Spinal cord (tissue), 10 donors: ENCODE data around the gene GRIN2C. TPM values are rescaled to one million over a fixed set of nuclear protein-coding genes. Genes with fewer than 3 reads are reported as not detected.
"Not testable (repeated sequence)": the region's sequence is repeated elsewhere in the genome, so short reads cannot be mapped to it uniquely, and the experiment has no call there.

Experiments used
- DNase-seq, 6 donors: peaks; one replicate each; pipeline versions ENCODE4 v3.0.0 to v3.0.0-alpha.2; 2013 to 2015; ENCODE audit warnings: low spot score in 6 of 6, low read depth in 4 of 6
- H3K27ac ChIP-seq: one replicate; pipeline ENCODE4 v1.5.1; 2013; ENCODE audit warnings: low read depth, low read length, control low read depth
- H3K27me3 ChIP-seq: one replicate; pipeline ENCODE4 v1.6.1; 2013; ENCODE audit warnings: low read length; ENCODE audit not compliant: control insufficient read depth, insufficient read depth
- H3K36me3 ChIP-seq: one replicate; pipeline ENCODE4 v1.6.1; 2013; ENCODE audit warnings: low read length; ENCODE audit not compliant: control insufficient read depth, insufficient read depth
- H3K4me1 ChIP-seq: one replicate; pipeline ENCODE4 v1.6.1; 2013; ENCODE audit warnings: low read length; ENCODE audit not compliant: control insufficient read depth, insufficient read depth
- H3K4me3 ChIP-seq: one replicate; pipeline ENCODE4 v1.5.1; 2013; ENCODE audit warnings: low read depth, low read length, control low read depth
- H3K9me3 ChIP-seq: one replicate; pipeline ENCODE4 v1.6.1; 2013; ENCODE audit warnings: low read length; ENCODE audit not compliant: control insufficient read depth, insufficient read depth
- WGBS: methylation state at CpG from one replicate; pipeline ENCODE4 v1.1.5; 2013; ENCODE audit warnings: missing lambda C conversion rate; ENCODE audit not compliant: insufficient coverage; 5-methylcytosine and 5-hydroxymethylcytosine counted together
- polyA plus RNA-seq, 2 donors: library from polyadenylated mRNA; unstranded; fragments of 120-200 nt; gene quantifications; one replicate each; pipeline ENCODE4 v1.2.1, GENCODE V29; 2013; ENCODE audit not compliant: insufficient read length in 2 of 2
- total RNA-seq, 2 donors: library from RNA; depleted of rRNA in 1 of 2; stranded (reverse); fragments of 120-200 nt in 1 of 2; fragments of >200 nt in 1 of 2; gene quantifications; one replicate each; pipeline versions ENCODE4 v1.2.3 to v1.2.4, GENCODE V29; 2013 to 2014
- donor health status: healthy.

The GRIN2C gene
- total and polyA plus RNA-seq, 4 donors, result 1.5 to 3.5 (median 2.6) TPM

GRCh38 chr17:74873037-74873873 lies 13.6 kb upstream of the GRIN2C start:
- peak; percentile 99 to 100 (median 100) for DNase-seq
- Histone ChIP-seq H3K4me3 (peak overlapping the region; percentile 81), H3K9me3 (no peaks in the 10 kb centered on the region), H3K36me3 (peaks cover 6% of the 10 kb centered on the region), H3K27me3 (no peaks in the 10 kb centered on the region), H3K27ac (peak overlapping the region; percentile 86), H3K4me1 (peaks cover 15% of the 10 kb centered on the region)
- 0% methylated on average over 26 of the region's 55 CpGs for WGBS

- 6% methylated on average over 38 of the region's 38 CpGs for WGBS
- H3K4me1 ChIP-seq, result peaks cover 15% of the 10 kb centered on the region
- no peaks in the 10 kb centered on the region for H3K27me3 ChIP-seq
- no peaks in the 10 kb centered on the region for H3K9me3 ChIP-seq
- H3K36me3 ChIP-seq, result peaks cover 6% of the 10 kb centered on the region
- DNase-seq, result no peak
- peak within 1 kb of the TSS; percentile 81 for H3K4me3 ChIP-seq
- peak within 1 kb of the TSS; percentile 86 for H3K27ac ChIP-seq
These were observed 12.8 kb upstream of the GRIN2C start, which contains the start of gene FDXR for GRCh38 chr17:74872313-74873036. FDXR (minus strand) TSS chr17:74872994; CDS start chr17:74872944, 50 bp downstream.

GRCh38 chr17:74871356-74872076 lies 11.8 kb upstream of the GRIN2C start:
- H3K27ac ChIP-seq, result no peak overlapping the region
- DNase-seq, result no peak
- H3K4me1 ChIP-seq, result peaks cover 15% of the 10 kb centered on the region
- no peak overlapping the region for H3K4me3 ChIP-seq
- peaks cover 9% of the 10 kb centered on the region for H3K36me3 ChIP-seq
- WGBS, result 76% methylated on average over 8 of the region's 11 CpGs
- H3K27me3 ChIP-seq, result no peaks in the 10 kb centered on the region
- H3K9me3 ChIP-seq, result no peaks in the 10 kb centered on the region

- no peaks in the 10 kb centered on the region for H3K9me3 ChIP-seq
- no peaks in the 10 kb centered on the region for H3K27me3 ChIP-seq
- peak in 1 of 6 donors; percentile 44 for DNase-seq
- WGBS, result 100% methylated on average over 1 of the region's 3 CpGs
- no peak overlapping the region for H3K27ac ChIP-seq
- H3K4me1 ChIP-seq, result peaks cover 15% of the 10 kb centered on the region
- no peak overlapping the region for H3K4me3 ChIP-seq
- peaks cover 17% of the 10 kb centered on the region for H3K36me3 ChIP-seq
These were observed 10.8 kb upstream of the GRIN2C start for GRCh38 chr17:74870512-74870911.

- WGBS, result 86% methylated on average over 7 of the region's 9 CpGs
- H3K27ac ChIP-seq, H3K4me3 ChIP-seq, H3K27me3 ChIP-seq, H3K9me3 ChIP-seq, DNase-seq: not testable (repeated sequence)
- Histone ChIP-seq H3K36me3 (peaks cover 17% of the 10 kb centered on the region), H3K4me1 (peaks cover 15% of the 10 kb centered on the region)
These were observed 10.3 kb upstream of the GRIN2C start for GRCh38 chr17:74870028-74870427.

GRCh38 chr17:74868908-74869255 lies 9.2 kb upstream of the GRIN2C start:
- DNase-seq, result no peak
- 83% methylated on average over 6 of the region's 6 CpGs for WGBS
- no peaks in the 10 kb centered on the region for H3K9me3 ChIP-seq
- H3K27me3 ChIP-seq, result no peaks in the 10 kb centered on the region
- H3K27ac ChIP-seq, result no peak overlapping the region
- H3K36me3 ChIP-seq, result peaks cover 24% of the 10 kb centered on the region
- peaks cover 20% of the 10 kb centered on the region for H3K4me1 ChIP-seq
- H3K4me3 ChIP-seq, result no peak overlapping the region

GRCh38 chr17:74868251-74868907 lies 8.7 kb upstream of the GRIN2C start:
- Histone ChIP-seq H3K27ac (no peak overlapping the region), H3K4me3 (no peak overlapping the region)
- 79% methylated on average over 12 of the region's 12 CpGs for WGBS

GRCh38 chr17:74866198-74866835 lies 6.6 kb upstream of the GRIN2C start:
- H3K4me1 ChIP-seq, result peaks cover 11% of the 10 kb centered on the region
- no peak overlapping the region for H3K27ac ChIP-seq
- DNase-seq, result no peak
- peaks cover 11% of the 10 kb centered on the region for H3K27me3 ChIP-seq
- H3K9me3 ChIP-seq, result no peaks in the 10 kb centered on the region
- WGBS, result 89% methylated on average over 13 of the region's 19 CpGs
- peaks cover 33% of the 10 kb centered on the region for H3K36me3 ChIP-seq
- H3K4me3 ChIP-seq, result no peak overlapping the region

More at GRCh38 chr17:74868251-74868907, 8.7 kb upstream of the GRIN2C start:
- DNase-seq, result no peak
- H3K36me3 ChIP-seq, result peaks cover 26% of the 10 kb centered on the region
- peaks cover 17% of the 10 kb centered on the region for H3K4me1 ChIP-seq
- no peaks in the 10 kb centered on the region for H3K9me3 ChIP-seq
- no peaks in the 10 kb centered on the region for H3K27me3 ChIP-seq
